ENCODE data around the gene FBXO17.

FBXO17 gene

GRCh38 chr19:38918526-38918925 is 57.0 kb downstream of the FBXO17 start:
- in situ Hi-C loops (cut with HindIII; ENCODE audit: low sequenced_read_pairs), result no loop called here

- in situ Hi-C loops (cut with HindIII; ENCODE audit: low sequenced_read_pairs), result no loop called here
Measured at GRCh38 chr19:38917921-38918491, 57.5 kb downstream of the FBXO17 start.

- in situ Hi-C loops (cut with HindIII; ENCODE audit: low sequenced_read_pairs), result no loop called here
Measured at GRCh38 chr19:38917516-38917915, 58.0 kb downstream of the FBXO17 start.

GRCh38 chr19:38915329-38916321 is 59.9 kb downstream of the FBXO17 start:
- in situ Hi-C loops (cut with HindIII; ENCODE audit: low sequenced_read_pairs), result no loop called here

- in situ Hi-C loops (cut with HindIII; ENCODE audit: low sequenced_read_pairs), result no loop called here
Measured at GRCh38 chr19:38913958-38914357, 61.6 kb downstream of the FBXO17 start.

- in situ Hi-C loops (cut with HindIII; ENCODE audit: low sequenced_read_pairs), result no loop called here
Measured at GRCh38 chr19:38912600-38913514, 62.7 kb downstream of the FBXO17 start.

- in situ Hi-C loops (cut with HindIII; ENCODE audit: low sequenced_read_pairs), result no loop called here
Measured at GRCh38 chr19:38911388-38912001, 64.0 kb downstream of the FBXO17 start.

GRCh38 chr19:38910488-38910887 is 65.1 kb downstream of the FBXO17 start:
- in situ Hi-C loops (cut with HindIII; ENCODE audit: low sequenced_read_pairs), result no loop called here

- in situ Hi-C loops (cut with HindIII; ENCODE audit: low sequenced_read_pairs), result no loop called here
Measured at GRCh38 chr19:38908911-38909310, 66.6 kb downstream of the FBXO17 start.

GRCh38 chr19:38907670-38908069 is 67.9 kb downstream of the FBXO17 start:
- in situ Hi-C loops (cut with HindIII; ENCODE audit: low sequenced_read_pairs), result no loop called here

GRCh38 chr19:38907227-38907626 is 68.3 kb downstream of the FBXO17 start:
- in situ Hi-C loops (cut with HindIII; ENCODE audit: low sequenced_read_pairs), result no loop called here

- in situ Hi-C loops (cut with HindIII; ENCODE audit: low sequenced_read_pairs), result no loop called here
Measured at GRCh38 chr19:38905620-38906019, 69.9 kb downstream of the FBXO17 start.

- in situ Hi-C loops (cut with HindIII; ENCODE audit: low sequenced_read_pairs), result no loop called here
Measured at GRCh38 chr19:38904581-38905539, 70.7 kb downstream of the FBXO17 start.

- in situ Hi-C loops (cut with HindIII; ENCODE audit: low sequenced_read_pairs), result no loop called here
Measured at GRCh38 chr19:38901683-38902082, 73.9 kb downstream of the FBXO17 start.

- in situ Hi-C loops (cut with HindIII; ENCODE audit: low sequenced_read_pairs), result no loop called here
Measured at GRCh38 chr19:38900743-38901190, 74.8 kb downstream of the FBXO17 start.

- in situ Hi-C loops (cut with HindIII; ENCODE audit: low sequenced_read_pairs), result no loop called here
Measured at GRCh38 chr19:38900202-38900629, 75.3 kb downstream of the FBXO17 start.

- in situ Hi-C loops (cut with HindIII; ENCODE audit: low sequenced_read_pairs), result no loop called here
Measured at GRCh38 chr19:38899447-38900201, 75.9 kb downstream of the FBXO17 start, which contains the start of the genes NFKBIB and SIRT2. TSS of gene NFKBIB (plus strand) at chr19:38899969. CDS start at chr19:38900033, 64 bp downstream. TSS of gene SIRT2 (minus strand) at chr19:38899618. CDS start at chr19:38899521, 97 bp downstream.

- in situ Hi-C loops (cut with HindIII; ENCODE audit: low sequenced_read_pairs), result no loop called here
Measured at GRCh38 chr19:38898788-38899446, 76.6 kb downstream of the FBXO17 start.

All from DLD1 (cell line).